Suppressor macrophage treated with lipopolysaccharide for 4 hours (primary cell): ENCODE results near the gene XPNPEP1.
"Not testable (repeated sequence)": the region's sequence is repeated elsewhere in the genome, so short reads cannot be mapped to it uniquely, and the experiment has no call there.

Experiments used
- DNase-seq: peaks from one replicate; pipeline ENCODE4 v3.0.0-alpha.2; 2020

The XPNPEP1 gene

GRCh38 chr10:109922358-109922975 lies 844 bp downstream of the XPNPEP1 start:
- no peak for DNase-seq

- no peak for DNase-seq
These were observed 3.3 kb downstream of the XPNPEP1 start for GRCh38 chr10:109920016-109920415.

- no peak for DNase-seq
These were observed 4.1 kb downstream of the XPNPEP1 start for GRCh38 chr10:109919220-109919619.

GRCh38 chr10:109918707-109919106 lies 4.6 kb downstream of the XPNPEP1 start:
- DNase-seq: not testable (repeated sequence)

- DNase-seq: no peak
These were observed 7.7 kb downstream of the XPNPEP1 start for GRCh38 chr10:109915566-109915965.

GRCh38 chr10:109914966-109915365 lies 8.3 kb downstream of the XPNPEP1 start:
- DNase-seq: peak; percentile 75

- no peak for DNase-seq
These were observed 9.9 kb downstream of the XPNPEP1 start for GRCh38 chr10:109913306-109913892.

- DNase-seq: no peak
These were observed 10.7 kb downstream of the XPNPEP1 start for GRCh38 chr10:109912335-109913281.

- DNase-seq: no peak
These were observed 11.4 kb downstream of the XPNPEP1 start for GRCh38 chr10:109911903-109912302.

- DNase-seq: no peak
These were observed 17.0 kb downstream of the XPNPEP1 start for GRCh38 chr10:109906316-109906715.

- DNase-seq: no peak
These were observed 18.9 kb downstream of the XPNPEP1 start for GRCh38 chr10:109904397-109904796.

GRCh38 chr10:109902992-109903947 lies 20.0 kb downstream of the XPNPEP1 start:
- DNase-seq: peak; percentile 79

GRCh38 chr10:109899356-109900331 lies 23.7 kb downstream of the XPNPEP1 start:
- DNase-seq: peak; percentile 82

GRCh38 chr10:109898666-109899355 lies 24.5 kb downstream of the XPNPEP1 start:
- peak; percentile 16 for DNase-seq

- no peak for DNase-seq
These were observed 25.3 kb downstream of the XPNPEP1 start for GRCh38 chr10:109898007-109898406.

- DNase-seq: no peak
These were observed 27.5 kb downstream of the XPNPEP1 start for GRCh38 chr10:109895848-109896247.

GRCh38 chr10:109895095-109895818 lies 28.1 kb downstream of the XPNPEP1 start:
- DNase-seq: no peak

GRCh38 chr10:109894516-109894915 lies 28.8 kb downstream of the XPNPEP1 start:
- DNase-seq: no peak

GRCh38 chr10:109893386-109893785 lies 29.9 kb downstream of the XPNPEP1 start:
- no peak for DNase-seq

GRCh38 chr10:109892931-109893330 lies 30.4 kb downstream of the XPNPEP1 start:
- DNase-seq: no peak
